Myocyte (in vitro differentiated cells): ENCODE results near the gene CACNA1A. TPM values are rescaled to one million over a fixed set of nuclear protein-coding genes. Genes with fewer than 3 reads are reported as not detected.
A peak's percentile ranks its signal among the peaks of the same experiment; 100 is the strongest.

Experiments
- DNase-seq: peaks from one replicate; pipeline ENCODE4 v3.0.0-alpha.2; 2012; ENCODE audit warnings: low read depth
- total RNA-seq: library from RNA; depleted of rRNA; stranded (reverse); fragments of >200 nt; gene quantifications from 2 replicates; pipeline ENCODE4 v1.2.3, GENCODE V29; 2014

The CACNA1A gene
- total RNA-seq, 1 donor from 2014 or later: 0.19 TPM

DNA sequence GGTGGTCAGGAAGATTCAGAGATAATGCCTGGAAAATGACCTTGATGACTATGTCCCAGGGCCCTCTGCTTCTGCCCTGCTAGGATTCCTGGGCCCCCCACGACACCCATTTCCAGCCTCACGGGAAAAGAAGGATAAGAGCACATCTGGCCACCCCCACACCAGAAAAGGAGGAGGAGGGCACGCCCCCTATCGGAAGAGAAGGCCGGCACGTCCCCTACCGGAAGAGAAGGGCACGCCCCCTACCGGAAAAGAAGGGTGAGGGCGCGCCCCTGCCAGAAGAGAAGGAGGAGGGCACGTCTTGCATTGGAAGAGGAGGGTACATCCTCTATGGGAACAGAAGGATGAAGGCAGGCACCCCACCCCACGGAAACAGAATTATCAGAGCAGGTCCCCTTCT, 271.8 kb downstream of the CACNA1A start:
- DNase-seq: no peak

DNA sequence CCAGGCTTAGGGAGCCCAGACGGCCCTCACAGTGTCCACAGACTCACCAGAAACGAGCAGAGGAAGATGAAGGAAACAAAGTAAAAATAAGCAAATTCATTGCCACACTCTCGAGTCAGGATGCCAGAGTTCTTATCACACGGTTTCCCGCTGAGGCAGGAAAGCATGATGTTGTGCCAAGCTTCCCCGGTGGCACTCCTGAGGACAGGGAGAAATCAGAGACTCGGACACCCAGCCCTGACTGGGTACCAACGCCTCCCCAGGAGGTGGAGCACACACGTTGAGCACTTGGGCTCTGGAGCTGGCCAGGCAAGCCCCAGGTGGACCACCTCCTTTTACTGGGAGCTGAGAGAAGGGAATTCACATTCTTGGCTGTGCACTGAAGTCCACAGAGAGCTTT, 274.6 kb downstream of the CACNA1A start:
- DNase-seq: no peak

DNA sequence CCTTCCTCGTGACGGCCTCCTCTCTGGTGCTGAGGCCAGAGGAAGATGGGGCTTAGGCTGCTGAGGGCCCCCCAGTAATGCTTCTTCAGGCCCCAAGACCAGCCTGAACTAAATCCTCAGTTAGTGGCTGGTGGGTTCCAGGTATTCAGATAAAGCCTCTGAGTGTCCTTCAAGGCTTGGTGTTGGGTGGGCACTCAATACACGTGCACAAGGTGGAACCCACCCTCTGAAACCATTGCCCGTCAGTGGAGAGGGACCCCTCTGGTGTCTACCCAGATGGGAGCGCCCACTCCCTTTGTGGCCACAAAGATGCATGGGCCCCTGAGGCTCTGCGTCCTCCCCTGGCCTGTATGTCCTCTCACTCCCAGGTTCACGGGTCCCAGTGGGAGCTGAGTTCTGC, 277.0 kb downstream of the CACNA1A start:
- DNase-seq: no peak

DNA sequence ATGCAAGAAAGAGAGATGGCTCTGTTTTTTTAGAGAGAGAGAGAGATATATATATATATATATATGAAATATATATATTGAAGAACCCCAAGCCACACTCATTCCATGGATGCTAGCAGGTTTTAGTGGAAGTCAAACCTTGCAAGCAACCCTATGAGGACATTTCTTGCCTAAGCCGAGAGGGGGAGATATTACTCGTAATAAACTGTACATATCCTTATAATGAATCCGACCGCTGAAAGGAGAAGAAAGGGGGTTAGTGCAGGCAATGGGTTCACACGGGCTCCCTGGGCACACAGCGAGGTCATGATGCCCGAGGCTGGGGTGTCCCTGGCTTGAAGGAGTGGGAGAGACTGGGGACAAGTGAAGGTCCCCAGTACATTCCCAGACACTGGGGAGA, 277.7 kb downstream of the CACNA1A start:
- DNase-seq: no peak

DNA sequence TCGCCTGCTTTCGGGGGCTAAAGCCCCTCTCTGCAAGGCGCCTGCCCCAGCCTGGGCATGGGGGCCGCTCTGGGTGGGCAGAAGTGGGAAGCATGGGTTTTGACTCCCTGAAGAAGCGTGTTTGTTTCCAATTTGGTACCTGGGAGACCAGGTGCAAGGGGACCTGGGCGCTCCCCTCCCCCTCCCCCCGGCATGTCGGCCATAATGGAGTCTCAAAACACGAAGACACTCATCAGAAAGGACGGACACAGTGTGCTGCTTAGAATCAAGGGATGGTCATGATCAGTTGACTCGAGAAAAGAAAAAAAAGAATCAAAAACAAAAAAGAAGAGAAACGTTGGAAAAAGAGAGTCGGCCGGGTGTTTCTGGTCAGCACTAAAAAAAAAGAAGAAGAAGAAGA, 279.3 kb downstream of the CACNA1A start:
- DNase-seq: no peak

DNA sequence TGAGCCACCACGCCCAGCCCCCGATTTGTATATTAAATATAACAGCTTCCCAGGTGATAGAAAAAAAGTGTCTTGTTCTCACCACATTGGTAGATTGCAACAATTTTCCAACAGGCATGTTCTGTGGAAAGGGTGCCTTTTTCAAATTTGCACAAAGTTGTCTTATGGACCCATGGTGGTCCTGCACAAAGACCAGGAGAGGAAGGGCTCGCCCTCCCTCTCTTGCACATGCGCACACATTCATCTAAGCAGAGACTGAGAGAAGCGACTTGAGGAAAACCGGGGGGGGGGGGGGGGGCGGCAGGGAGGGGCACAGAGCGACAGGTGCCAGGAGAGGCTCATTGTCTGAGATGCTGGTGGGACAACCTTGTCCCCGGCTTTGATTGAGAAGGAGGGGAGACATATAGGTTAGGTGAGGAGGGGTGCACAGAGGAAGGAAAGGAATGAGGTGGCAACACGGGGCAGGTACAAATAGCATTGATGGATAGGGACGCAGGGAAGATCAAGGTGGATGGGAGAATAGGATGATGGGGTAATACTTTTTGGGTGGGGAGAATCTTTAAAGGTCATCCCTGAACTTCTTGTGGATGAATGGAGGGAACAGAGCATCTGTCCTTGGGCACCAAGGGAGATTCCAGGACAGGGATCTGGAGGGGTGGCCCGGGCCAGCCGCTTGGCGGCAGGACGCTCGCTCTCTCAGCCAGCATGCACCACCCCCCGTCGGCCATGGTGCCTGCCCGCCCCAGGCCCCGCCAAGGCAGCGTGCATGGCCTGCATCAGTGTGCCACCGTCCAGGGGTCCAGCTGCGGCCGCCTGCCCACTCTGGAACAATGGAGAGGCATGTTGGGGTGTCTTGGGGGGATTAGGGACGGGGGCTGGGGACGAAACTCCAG, 280.1 kb downstream of the CACNA1A start:
- DNase-seq: no peak

DNA sequence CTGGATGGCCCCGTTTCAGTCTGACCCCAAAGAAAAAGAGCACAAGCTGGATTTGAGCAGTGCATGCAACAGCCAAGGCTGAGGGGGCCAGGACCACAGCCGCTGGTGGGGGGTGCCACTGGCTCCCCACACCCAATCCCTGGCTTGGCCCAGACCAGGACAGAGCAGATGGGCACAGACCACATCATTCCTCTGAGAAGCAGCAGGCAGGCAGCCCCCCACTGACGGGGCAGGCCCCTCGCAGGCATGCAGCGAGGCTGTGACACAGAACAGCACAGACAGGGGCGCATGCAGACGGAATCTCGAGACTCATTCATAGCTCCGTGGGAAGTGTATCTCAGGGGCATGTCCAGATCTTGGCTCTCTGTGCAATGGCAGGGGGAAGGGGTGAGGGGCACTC, 281.2 kb downstream of the CACNA1A start:
- no peak for DNase-seq

DNA sequence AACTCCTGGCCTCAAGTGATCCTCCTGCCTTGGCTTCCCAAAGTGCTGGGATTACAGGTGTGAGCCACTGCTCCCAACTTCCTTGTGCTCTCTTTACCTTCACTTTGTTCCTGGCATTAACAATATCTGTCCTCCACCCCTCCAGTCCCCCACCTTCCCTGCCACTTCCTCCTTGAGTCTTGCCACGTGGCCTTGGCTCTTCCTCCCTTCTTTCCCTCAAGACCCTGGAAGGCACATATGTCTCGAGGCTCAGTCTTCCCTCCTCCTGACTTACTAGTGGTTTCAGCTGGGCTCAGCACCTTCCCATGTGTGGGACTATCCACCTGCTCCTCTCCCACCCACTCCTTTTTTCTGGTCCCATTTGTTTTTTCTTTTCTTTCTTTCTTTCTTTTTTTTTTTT, 285.4 kb downstream of the CACNA1A start:
- no peak for DNase-seq

DNA sequence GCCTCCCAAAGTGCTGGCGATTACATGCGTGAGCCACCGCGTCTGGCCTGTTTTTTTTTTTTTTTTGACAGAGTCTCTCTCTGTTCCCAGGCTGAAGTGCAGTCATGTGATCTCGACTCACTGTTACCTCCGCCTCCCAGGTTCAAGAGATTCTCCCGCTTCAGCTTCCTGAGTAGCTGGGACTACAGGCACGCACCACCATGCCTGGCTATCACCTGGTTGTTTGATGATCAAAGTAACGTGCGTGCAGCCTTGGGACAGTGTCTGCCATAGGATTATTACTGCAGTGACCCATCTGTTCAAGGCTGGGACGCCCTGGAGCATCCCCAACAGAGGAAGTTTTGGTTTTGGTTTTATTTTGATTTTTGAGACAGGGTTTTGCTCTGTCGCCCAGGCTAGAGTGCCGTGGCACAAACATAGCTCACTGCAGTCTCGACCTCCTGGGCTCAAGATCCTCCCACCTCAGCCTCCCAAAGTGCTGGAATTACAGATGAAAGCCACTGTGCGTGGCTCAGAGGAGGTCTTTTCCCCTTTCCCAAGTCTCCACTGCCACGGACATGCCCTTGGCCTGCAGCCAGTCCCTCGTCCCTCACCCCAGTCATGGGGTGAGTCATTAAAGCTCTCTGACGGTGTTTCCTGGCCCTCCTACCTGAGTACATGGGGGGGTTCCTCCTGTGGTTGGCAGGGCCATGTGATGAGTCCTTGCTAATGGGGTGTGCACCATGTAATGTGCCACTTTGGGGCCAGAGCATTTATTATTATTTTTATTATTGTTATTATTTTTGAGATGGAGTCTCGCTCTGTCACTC, 290.5 kb downstream of the CACNA1A start:
- DNase-seq: no peak

DNA sequence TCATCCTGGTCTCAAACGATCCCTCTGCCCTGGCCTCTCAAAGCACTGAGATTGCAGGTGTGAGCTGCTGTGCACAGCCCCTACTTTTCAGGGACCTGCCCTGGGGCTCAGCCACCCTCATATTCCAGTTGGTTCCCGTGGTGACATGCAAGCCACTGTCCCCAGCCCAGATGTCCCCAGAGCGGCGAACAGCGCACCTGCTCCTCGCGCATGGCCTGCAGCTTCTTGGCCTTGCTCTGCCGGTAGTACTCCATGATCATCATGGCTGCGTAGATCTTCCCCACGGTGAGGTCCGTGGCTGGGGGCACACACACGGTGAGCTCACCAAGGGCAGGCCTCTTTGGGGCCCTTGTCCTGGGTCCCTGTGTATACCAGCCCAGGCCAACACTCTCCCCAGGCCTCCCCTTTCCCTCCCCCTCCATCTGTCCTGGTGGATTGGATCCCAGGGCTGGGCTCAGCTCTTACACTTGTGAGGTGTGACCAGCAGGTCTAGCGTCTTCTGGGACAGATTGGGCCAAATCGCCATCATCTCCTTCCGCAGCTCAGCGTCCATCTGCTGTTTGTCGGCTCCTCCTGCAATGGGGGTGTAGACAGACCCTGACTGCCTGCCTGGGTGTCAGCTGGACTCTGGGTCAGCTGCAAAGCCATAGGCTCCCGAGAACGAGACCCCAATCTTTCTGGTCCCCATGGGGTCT, 292.1 kb downstream of the CACNA1A start:
- DNase-seq: no peak

DNA sequence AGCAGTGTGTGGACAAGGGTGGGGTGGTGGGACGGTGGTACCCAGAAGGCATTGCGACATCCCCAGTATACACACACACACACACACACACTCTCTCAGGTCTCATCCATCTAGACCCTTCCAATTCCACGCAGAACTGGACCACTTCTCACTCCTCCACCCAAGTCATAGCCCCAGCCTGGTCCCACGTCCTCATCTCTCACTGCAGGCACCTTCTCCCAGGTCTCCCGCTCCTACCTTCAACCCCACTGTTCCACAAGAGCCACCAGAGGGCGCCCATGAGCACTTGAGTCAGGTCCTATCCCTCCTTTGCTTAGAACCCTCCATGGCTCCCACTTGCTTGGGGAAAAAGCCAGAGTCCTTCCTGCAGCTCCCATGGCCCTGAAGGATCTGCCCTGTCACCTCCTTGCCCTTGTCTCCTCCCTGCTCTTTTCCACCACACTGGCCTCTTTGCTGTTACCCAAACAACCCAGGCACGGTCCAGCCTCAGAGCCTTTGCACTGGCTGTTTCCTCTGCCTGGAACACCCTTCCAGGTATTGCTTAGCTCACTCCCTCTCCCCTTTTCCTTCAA, 293.4 kb downstream of the CACNA1A start:
- peak; percentile 47 for DNase-seq

DNA sequence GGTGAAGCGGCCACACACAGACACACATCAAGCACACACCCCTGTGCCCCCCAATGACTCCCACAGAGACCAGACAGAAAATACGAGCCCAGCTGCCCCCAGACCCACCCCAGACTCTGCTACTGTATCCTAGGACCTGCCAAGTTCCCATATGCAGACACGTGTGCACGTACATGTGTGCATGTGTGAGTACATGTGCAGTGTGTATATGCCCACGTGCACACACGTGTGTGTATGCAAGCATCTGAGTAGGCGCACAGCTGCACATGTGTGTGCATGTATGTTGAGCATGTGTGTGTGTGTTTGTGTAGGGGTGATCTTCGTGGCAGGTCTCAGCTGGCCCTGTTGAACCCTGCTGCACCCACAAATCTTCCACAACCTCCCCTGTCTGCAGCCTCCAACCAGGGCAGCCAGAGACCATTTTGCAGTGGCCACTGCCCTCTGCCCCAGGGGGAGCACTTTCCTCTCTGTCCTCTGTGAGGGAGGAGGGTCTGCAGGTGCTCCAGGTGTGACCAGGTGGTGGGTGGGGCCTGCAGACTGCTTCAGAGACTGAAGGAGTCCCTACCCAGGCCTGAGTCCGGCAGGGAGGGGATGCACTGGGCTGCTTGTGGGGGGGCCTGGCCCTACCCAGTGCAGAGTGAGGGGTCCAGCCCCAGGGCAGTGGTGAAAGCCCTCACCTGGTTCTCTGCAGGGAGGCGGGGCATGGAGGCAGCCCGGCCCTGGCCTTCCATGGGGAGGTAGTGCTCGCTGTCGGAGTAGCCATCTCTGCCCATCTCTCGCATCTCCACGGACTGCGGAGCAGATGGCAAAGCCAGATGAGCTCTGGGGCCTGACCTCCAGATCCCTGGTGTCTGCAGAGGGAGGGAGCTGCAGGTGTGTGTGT, 294.6 kb downstream of the CACNA1A start:
- no peak for DNase-seq

DNA sequence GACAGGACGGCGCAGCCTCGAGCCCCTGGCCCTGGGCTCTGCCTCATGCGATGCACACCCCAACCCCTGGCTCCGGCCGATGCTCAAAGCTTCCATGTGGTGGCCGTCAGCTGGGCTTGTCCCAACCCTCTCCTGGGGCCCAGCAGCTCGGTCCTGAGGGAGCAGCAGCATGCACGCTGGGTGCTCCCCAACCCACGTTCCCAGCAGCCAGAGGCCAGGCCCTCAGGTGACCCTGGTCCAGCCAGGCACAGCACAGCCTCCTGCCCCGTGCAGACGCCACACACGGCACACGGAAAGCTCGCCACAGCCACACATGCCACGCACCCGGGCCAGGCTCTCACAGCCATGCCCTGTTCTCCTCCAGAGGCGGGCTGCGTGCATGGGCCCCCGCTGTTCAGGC, 295.3 kb downstream of the CACNA1A start:
- no peak for DNase-seq

DNA sequence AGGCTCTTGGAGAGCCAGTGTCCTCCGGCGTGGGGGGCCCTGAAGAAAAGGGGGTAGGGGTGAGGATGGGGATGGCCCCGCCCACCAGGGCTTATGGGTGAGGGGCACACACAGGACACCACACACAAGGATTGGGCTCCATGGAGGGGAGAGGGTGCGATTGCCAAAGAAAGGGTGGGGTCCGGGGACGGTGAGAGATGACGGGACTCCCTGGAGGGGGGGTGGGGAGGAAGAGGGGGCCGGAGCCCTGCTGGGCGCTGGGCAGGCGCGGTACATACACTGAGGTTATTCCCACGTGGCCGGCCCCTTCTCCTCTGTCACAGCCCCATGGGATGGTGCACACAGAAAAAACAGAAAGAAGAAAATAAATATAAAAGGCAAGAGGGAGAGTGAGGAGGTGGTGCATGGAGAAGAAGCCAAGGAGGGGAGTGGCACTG, 295.9 kb downstream of the CACNA1A start:
- no peak for DNase-seq

DNA sequence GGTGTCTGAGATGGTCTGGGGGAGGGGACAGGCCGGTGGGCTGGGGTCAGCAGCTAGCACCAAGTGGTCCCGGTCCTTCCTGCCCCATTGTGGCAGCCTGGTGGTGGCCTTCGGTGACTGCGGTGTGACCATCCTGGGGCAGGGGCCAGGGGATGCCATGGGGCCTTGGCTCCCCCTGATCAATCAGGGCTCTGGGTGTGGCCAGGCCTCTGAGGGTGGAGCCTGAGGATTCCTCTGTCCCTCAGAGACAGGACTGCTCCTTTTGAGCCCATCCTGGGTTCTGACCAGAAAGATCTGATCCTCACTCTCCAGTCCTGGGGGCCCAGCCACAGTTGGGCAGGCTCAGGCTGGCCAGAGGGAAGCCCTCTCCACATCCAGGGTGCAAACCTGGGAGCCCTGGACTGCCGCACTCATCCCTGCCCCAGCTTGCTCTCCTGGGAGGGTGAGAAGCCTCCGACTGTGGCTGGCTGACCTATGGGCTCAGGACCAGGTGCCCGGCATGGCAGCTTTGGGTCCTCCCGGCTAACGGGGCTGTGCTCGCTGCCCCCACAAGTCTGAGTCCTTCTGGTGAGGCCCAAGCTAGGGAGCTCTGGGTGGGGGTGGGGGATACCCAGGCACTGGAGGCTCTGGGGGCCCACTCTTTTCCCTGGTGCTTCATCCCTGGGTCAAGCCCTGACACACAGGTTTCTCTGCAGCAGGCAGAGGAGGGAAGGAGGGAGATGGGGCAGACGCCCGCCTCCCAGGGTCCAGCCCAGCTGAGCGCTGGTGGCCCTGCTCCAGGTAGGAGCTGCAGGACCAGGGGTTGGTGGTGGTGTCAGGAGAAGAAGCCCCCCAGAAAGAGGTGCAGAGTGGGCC, 296.6 kb downstream of the CACNA1A start:
- no peak for DNase-seq

DNA sequence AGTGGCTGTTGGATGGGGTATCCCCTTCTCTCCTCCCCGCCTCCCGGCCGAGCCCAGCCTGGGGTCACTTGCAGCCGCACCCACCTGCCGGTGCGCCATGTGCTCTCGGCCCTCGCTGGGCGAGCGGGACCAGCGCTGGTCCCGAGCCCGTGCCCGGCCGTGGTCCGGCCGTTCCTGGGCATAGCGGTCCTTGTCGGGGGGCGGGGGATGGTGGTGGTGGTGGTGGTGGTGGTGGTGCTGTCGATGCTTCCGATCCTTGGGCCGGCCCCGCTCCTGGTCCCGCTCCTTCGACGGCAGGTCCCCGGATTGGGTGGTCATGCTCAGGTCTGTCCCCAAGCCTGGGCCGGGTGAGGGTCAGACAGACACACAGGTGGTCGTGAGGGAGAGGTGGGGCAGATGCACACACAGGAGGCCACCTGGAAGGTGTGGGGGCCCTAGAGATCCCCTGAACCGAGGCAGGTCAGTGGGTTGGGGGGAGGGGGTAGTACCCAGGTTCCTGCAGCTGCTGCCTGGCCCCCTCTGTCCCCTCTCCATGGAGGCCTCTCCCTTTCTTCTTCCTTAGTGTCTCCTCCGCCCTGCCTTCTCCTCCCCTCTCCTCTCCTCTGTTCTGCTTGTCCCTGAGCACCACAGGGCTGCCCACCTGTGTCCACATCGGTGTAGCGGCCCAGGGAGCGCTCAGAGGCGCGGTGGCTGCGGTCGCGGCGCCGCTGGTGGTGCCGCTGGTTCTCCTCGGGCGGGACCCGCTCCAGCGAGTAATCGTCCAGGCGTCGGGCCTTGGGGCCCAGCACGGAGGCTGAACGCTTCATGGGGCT, 297.4 kb downstream of the CACNA1A start:
- DNase-seq: no peak

DNA sequence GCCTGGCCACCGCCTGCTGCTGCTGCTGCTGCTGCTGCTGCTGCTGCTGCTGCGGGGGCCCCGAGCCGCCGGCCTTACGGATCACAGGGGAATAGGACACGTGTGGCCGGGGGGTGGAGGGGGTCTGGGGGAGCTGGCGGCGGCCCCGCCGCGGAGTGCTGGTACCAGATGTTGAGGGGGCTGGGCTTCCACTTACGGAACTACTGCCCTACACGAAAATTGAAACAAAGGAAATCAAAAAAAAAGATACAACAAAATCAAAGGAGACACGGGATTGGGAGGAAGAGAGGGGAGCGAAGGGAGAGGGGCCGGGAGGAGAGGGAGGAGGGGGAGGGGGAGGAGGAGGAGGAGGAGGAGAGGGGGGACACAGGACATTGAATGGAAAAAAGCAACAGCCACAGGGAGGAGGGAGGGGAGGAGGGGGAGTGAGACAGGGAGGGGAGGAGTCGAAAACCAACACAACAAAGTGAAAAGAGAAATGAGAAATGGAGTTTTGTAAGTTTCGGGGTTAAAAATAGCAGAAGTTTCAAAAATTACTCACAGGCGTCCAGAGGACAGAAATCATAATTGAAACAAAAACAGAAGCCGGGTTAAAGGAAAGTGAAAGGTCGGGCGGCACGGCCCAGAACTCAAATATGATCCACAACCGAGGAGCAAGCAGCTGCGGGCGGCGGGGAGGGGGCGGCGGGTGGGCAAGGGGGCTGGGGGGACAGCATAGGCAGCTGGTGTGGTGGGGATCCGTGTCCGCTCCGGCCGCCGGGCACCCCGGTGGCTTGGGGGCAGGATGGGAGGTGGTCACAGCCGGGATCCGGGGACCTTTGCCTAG, 298.2 kb downstream of the CACNA1A start:
- peak; percentile 69 for DNase-seq
